Measurements from ENCODE around the gene TNS2. TPM values are rescaled to one million over a fixed set of nuclear protein-coding genes. Genes with fewer than 3 reads are reported as not detected.
A peak's percentile ranks its signal among the peaks of the same experiment; 100 is the strongest.

The TNS2 gene
- total RNA-seq, 1 experiment from 2014 or later = 4.4 TPM

DNA sequence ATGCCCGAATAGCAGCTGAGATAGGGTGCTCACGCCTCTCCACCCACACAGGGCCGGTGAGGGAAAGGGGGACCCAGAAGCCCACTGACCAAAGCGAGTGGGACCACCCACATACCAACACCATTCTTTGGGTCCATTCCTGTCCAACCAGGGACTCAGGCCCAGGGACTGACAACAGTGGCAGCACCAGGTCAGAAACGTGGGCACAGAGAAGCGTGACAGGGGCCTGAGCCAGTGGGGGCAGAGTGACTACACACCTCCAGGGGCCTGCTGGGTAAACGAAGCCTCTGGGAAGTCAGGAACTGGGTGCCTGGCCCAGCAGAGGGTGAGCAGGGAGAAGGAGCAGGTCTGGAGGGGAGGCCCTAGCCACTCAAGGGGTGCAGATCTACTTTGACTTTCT, 15.6 kb downstream of the TNS2 start:
- peak in 1 of 2 experiments; percentile 34 for DNase-seq
- Mint-ChIP-seq H3K4me1 (ENCODE audit: low read depth, unreplicated experiment) (peaks cover 6% of the 10 kb centered on the region), H3K27ac (ENCODE audit: unreplicated experiment) (peak overlapping the region; percentile 34), H3K9me3 (ENCODE audit: unreplicated experiment) (no peaks in the 10 kb centered on the region), H3K4me3 (ENCODE audit: unreplicated experiment) (no peak overlapping the region), H3K36me3 (ENCODE audit: insufficient read depth, unreplicated experiment) (peaks cover 4% of the 10 kb centered on the region), H3K27me3 (ENCODE audit: insufficient read depth, unreplicated experiment) (no peaks in the 10 kb centered on the region)
- no peak for TF ChIP-seq CTCF (IDR thresholded peaks at IDR 0.05; ENCODE audit: insufficient read depth in 1 of 2, low read depth in 1 of 2, low read length in 1 of 2, severe bottlenecking in 1 of 2, unreplicated experiment in 1 of 2)
- ChIA-PET CTCF (interaction anchor here (0.6 to 3.2 kb wide), 31 partner anchors 8 to 314 kb away, joined by 3 to 95 read pairs (median 5); partner anchors contain the start of genes AAAS, CSAD, EIF4B and ESPL1), POLR2A (interaction anchor here (1.0 to 1.3 kb wide), 2 partner anchors 13 to 37 kb away, joined by 4 to 18 read pairs; partner anchors contain the start of genes SOAT2 and SPRYD3)
- no peaks in the 10 kb centered on the region for H3K27me3 ChIP-seq (replicated peaks; ENCODE audit: control insufficient read depth, insufficient read depth, low read length)
- intact Hi-C loops (cut with micrococcal nuclease; ENCODE audit: unreplicated experiment) = no loop called here
- no TSS peak for BruUV-seq (replicated peaks)
- no peak overlapping the region for H3K4me3 ChIP-seq (ENCODE audit: low read depth, low read length)
- peaks cover 7% of the 10 kb centered on the region for H3K4me1 ChIP-seq
- H3K36me3 ChIP-seq (ENCODE audit: control insufficient read depth, insufficient read depth, low read length) = peaks cover 3% of the 10 kb centered on the region; the same call in 1 of the 2 replicates
- no peaks in the 10 kb centered on the region for H3K9me3 ChIP-seq

DNA sequence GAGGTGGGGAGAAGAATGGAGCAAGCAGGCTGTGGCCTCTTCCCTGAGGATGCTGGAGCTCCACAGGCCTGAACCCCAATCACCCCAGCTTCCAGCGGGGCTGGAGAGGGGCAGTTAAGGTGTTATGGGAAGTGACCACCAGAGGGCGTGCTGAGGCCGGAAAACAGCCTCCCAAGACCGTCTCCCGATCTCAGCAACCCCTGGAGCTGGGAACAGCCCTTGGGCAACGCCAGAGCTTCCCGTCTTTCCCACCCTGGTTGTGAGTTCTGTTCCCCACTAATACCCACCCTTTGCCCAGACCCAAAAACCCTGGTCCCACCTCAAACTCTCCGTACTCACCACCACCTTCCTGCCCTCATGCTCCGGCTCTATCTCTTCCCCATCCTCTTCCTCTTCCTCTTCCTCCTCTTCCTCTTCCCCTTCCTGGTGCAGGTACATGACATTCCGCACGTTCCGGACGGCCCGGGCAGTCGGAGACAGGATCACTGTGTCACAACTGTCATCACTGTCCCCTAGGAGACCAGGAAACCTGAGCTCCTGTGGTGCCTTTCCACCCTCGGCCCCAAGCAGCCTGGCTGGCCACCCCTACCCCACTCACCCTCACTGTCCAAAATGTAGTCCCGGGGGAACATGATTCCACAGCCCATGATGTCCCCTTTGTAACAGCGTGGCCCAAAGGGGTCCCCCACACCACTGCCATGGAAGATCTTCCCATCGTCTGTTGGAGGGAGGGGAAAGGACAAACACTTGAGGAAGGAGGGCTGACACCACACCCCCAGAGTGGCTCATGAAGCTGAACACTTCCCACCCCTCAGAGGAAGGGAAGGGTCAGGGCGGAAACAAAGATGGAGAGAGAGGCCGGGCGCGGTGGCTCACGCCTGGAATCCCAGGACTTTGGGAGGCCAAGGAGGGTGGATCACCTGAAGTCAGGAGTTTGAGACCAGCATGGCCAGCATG, 16.4 kb downstream of the TNS2 start:
- H3K4me3 ChIP-seq (ENCODE audit: low read depth, low read length) = no peak overlapping the region
- peak; percentile 79 to 83 for DNase-seq
- H3K4me1 ChIP-seq = peaks cover 7% of the 10 kb centered on the region
- peak overlapping the region; percentile 31 for H3K4me3 Mint-ChIP-seq (ENCODE audit: unreplicated experiment)
- no peaks in the 10 kb centered on the region for H3K9me3 Mint-ChIP-seq (ENCODE audit: unreplicated experiment)
- no peaks in the 10 kb centered on the region for H3K9me3 ChIP-seq
- no TSS peak for BruUV-seq (replicated peaks)
- H3K4me1 Mint-ChIP-seq (ENCODE audit: low read depth, unreplicated experiment) = peaks cover 6% of the 10 kb centered on the region
- H3K27ac Mint-ChIP-seq (ENCODE audit: unreplicated experiment) = peak overlapping the region; percentile 14
- ChIA-PET CTCF (interaction anchor here (0.6 to 3.2 kb wide), 34 partner anchors 9 to 1094 kb away, joined by 3 to 95 read pairs (median 4); partner anchors contain the start of genes AAAS, CSAD, EIF4B and ESPL1), POLR2A (interaction anchor here (1.0 to 1.3 kb wide), 2 partner anchors 13 to 36 kb away, joined by 4 to 18 read pairs; partner anchors contain the start of genes SOAT2 and SPRYD3)
- intact Hi-C loops (cut with micrococcal nuclease; ENCODE audit: unreplicated experiment) = loop anchor here (1.0 kb wide), 3 partner anchors 33 to 221 kb away; no protein-coding TSS in a partner anchor
- peaks cover 3% of the 10 kb centered on the region; the same call in 1 of the 2 replicates for H3K36me3 ChIP-seq (ENCODE audit: control insufficient read depth, insufficient read depth, low read length)
- TF ChIP-seq CTCF (IDR thresholded peaks at IDR 0.05; ENCODE audit: insufficient read depth in 1 of 2, low read depth in 1 of 2, low read length in 1 of 2, severe bottlenecking in 1 of 2, unreplicated experiment in 1 of 2) = peak; percentile 76 to 86
- no peaks in the 10 kb centered on the region for H3K27me3 ChIP-seq (replicated peaks; ENCODE audit: control insufficient read depth, insufficient read depth, low read length)
- H3K36me3 Mint-ChIP-seq (ENCODE audit: insufficient read depth, unreplicated experiment) = no peaks in the 10 kb centered on the region
- no peaks in the 10 kb centered on the region for H3K27me3 Mint-ChIP-seq (ENCODE audit: insufficient read depth, unreplicated experiment)

Measured in Caco-2 (cell line).